ENCODE results near the gene ZBTB32.

DNA sequence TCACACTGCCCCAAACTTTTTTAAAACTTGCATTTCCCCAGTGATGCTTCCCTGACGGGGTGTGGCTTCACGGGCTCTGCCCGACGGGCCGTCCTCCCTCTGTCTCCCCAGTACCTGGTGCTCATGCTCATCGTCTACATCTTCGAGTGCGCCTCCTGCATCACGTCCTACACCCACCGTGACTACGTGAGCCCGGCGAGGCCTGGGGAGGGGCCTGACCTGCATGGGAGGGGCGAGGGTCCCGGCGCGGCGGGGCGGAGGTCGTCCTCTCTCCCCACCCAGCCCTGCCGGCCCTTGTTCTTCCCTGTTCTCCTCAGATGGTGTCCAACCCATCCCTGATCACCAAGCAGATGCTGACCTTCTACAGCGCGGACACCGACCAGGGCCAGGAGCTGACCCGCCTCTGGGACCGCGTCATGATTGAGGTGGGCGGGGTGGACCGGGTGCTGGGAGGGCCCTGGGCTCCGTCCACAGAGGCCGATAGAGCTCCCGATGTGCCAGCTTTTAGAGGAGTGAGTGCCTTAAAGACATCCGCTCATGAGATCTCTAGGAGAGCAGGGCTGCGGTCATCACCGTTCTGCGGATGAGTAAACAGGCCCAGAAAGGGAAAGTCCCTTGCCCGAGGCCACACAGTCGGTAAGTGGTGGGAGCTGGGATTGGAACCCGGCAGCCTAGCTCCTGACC is 31.1 kb upstream of the ZBTB32 start:
- TF ChIP-seq, protein P1, sequence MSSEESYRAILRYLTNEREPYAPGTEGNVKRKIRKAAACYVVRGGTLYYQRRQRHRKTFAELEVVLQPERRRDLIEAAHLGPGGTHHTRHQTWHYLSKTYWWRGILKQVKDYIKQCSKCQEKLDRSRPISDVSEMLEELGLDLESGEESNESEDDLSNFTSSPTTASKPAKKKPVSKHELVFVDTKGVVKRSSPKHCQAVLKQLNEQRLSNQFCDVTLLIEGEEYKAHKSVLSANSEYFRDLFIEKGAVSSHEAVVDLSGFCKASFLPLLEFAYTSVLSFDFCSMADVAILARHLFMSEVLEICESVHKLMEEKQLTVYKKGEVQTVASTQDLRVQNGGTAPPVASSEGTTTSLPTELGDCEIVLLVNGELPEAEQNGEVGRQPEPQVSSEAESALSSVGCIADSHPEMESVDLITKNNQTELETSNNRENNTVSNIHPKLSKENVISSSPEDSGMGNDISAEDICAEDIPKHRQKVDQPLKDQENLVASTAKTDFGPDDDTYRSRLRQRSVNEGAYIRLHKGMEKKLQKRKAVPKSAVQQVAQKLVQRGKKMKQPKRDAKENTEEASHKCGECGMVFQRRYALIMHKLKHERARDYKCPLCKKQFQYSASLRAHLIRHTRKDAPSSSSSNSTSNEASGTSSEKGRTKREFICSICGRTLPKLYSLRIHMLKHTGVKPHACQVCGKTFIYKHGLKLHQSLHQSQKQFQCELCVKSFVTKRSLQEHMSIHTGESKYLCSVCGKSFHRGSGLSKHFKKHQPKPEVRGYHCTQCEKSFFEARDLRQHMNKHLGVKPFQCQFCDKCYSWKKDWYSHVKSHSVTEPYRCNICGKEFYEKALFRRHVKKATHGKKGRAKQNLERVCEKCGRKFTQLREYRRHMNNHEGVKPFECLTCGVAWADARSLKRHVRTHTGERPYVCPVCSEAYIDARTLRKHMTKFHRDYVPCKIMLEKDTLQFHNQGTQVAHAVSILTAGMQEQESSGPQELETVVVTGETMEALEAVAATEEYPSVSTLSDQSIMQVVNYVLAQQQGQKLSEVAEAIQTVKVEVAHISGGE (tag by site-specific recombination; conservative IDR thresholded peaks at IDR 0.05; ENCODE audit: low read depth) = no peak
- no peak for TF ChIP-seq ZNF514 (tag by site-specific recombination; IDR thresholded peaks at IDR 0.05)
- no peak for TF ChIP-seq YY1 (tag by site-specific recombination; IDR thresholded peaks at IDR 0.05)
- no peak for TF ChIP-seq SCRT2 (tag by site-specific recombination; IDR thresholded peaks at IDR 0.05)
- TF ChIP-seq, protein P2, sequence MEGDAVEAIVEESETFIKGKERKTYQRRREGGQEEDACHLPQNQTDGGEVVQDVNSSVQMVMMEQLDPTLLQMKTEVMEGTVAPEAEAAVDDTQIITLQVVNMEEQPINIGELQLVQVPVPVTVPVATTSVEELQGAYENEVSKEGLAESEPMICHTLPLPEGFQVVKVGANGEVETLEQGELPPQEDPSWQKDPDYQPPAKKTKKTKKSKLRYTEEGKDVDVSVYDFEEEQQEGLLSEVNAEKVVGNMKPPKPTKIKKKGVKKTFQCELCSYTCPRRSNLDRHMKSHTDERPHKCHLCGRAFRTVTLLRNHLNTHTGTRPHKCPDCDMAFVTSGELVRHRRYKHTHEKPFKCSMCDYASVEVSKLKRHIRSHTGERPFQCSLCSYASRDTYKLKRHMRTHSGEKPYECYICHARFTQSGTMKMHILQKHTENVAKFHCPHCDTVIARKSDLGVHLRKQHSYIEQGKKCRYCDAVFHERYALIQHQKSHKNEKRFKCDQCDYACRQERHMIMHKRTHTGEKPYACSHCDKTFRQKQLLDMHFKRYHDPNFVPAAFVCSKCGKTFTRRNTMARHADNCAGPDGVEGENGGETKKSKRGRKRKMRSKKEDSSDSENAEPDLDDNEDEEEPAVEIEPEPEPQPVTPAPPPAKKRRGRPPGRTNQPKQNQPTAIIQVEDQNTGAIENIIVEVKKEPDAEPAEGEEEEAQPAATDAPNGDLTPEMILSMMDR (tag by site-specific recombination; IDR thresholded peaks at IDR 0.05) = no peak
- TF ChIP-seq ZNF132 (tag by site-specific recombination; IDR thresholded peaks at IDR 0.05; ENCODE audit: borderline replicate concordance) = no peak
- no peak for TF ChIP-seq ZNF654 (tag by site-specific recombination; IDR thresholded peaks at IDR 0.05; ENCODE audit: low read depth)
- TF ChIP-seq, protein P3, sequence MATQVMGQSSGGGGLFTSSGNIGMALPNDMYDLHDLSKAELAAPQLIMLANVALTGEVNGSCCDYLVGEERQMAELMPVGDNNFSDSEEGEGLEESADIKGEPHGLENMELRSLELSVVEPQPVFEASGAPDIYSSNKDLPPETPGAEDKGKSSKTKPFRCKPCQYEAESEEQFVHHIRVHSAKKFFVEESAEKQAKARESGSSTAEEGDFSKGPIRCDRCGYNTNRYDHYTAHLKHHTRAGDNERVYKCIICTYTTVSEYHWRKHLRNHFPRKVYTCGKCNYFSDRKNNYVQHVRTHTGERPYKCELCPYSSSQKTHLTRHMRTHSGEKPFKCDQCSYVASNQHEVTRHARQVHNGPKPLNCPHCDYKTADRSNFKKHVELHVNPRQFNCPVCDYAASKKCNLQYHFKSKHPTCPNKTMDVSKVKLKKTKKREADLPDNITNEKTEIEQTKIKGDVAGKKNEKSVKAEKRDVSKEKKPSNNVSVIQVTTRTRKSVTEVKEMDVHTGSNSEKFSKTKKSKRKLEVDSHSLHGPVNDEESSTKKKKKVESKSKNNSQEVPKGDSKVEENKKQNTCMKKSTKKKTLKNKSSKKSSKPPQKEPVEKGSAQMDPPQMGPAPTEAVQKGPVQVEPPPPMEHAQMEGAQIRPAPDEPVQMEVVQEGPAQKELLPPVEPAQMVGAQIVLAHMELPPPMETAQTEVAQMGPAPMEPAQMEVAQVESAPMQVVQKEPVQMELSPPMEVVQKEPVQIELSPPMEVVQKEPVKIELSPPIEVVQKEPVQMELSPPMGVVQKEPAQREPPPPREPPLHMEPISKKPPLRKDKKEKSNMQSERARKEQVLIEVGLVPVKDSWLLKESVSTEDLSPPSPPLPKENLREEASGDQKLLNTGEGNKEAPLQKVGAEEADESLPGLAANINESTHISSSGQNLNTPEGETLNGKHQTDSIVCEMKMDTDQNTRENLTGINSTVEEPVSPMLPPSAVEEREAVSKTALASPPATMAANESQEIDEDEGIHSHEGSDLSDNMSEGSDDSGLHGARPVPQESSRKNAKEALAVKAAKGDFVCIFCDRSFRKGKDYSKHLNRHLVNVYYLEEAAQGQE (tag by site-specific recombination; IDR thresholded peaks at IDR 0.05) = no peak
- TF ChIP-seq ZNF274 (IDR thresholded peaks at IDR 0.05; ENCODE audit: low read length) = no peak
- TF ChIP-seq ZNF274 (tag by site-specific recombination; IDR thresholded peaks at IDR 0.05; ENCODE audit: borderline replicate concordance) = no peak

Data from HEK293 (cell line).